ENCODE results near the gene SNX9. TPM values are rescaled to one million over a fixed set of nuclear protein-coding genes. Genes with fewer than 3 reads are reported as not detected.

Gene SNX9
- total and polyA plus RNA-seq, 2 donors (not counting 1 experiment from before 2014, with no cell fraction given) = 56.8 to 117 TPM

DNA sequence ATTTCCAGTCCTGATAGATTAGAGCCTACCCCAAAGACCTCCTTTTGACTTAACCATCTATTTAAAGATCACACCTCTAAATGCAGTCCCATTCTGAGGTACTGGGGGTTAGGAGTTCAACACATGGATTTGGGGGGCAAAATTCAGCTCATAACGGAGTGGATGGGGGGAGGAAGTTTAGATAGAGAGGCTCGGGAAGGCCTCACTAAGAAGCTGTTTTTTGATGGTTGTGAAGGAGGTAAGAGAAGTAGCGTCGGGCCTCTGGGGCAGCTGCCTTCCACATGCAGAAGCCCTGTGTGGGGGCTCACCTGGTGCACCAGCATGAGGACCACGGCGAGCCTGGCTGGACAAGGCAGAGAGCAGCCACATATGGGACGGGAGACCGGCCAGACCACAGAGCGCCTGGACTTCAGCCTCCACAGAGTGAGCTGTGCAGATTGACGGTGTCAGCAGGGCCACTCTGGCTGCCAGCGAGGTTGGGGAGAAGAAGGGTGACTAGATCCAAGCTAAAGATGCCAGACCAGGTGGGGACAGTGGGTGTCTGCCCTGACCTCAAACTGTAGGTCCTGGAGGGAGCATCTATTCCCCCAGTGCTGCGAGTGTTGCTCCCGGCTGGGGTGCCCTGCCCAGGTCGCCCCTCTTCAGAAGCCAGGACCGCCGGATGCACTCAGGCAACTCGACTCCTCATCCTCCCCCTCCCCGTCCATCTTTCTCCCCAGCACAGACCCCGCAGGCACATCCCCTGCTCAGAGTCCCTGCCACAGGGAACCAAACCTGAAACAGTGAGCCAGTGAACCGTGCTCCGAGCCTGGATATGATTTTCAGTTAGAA lies 153.5 kb downstream of the SNX9 start:
- Histone ChIP-seq H3K27ac (ENCODE audit: insufficient read depth, low read length) (no peak overlapping the region), H3K4me1 (ENCODE audit: control insufficient read depth, extremely low read depth, insufficient read depth, low read length) (peaks cover 6% of the 10 kb centered on the region), H3K9ac (ENCODE audit: insufficient read depth, low read length) (no peak overlapping the region), H3K9me3 (ENCODE audit: control insufficient read depth, insufficient read depth, low read depth, low read length) (no peaks in the 10 kb centered on the region), H3K4me2 (ENCODE audit: extremely low read depth, insufficient read depth, low read length) (no peak overlapping the region), H3K4me3 (replicated peaks in 1 of 4; ENCODE audit: control extremely low read depth in 1 of 4, insufficient read depth in 1 of 4, low read depth in 3 of 4, low read length in 4 of 4) (no peak overlapping the region), H3K36me3 (ENCODE audit: control insufficient read depth, insufficient read depth, low read length) (no peaks in the 10 kb centered on the region), H4K20me1 (ENCODE audit: control insufficient read depth, extremely low read depth, insufficient read depth, low read length) (no peaks in the 10 kb centered on the region), H3K27me3 (ENCODE audit: control insufficient read depth, insufficient read depth, low read length) (no peaks in the 10 kb centered on the region), H3K79me2 (ENCODE audit: control insufficient read depth, insufficient read depth, low read length) (no peaks in the 10 kb centered on the region), H2AFZ (ENCODE audit: low read length) (no peak overlapping the region)
- TF ChIP-seq EZH2 (IDR thresholded peaks at IDR 0.05; ENCODE audit: low read length, missing control alignments) = no peak
- TF ChIP-seq, protein P1, sequence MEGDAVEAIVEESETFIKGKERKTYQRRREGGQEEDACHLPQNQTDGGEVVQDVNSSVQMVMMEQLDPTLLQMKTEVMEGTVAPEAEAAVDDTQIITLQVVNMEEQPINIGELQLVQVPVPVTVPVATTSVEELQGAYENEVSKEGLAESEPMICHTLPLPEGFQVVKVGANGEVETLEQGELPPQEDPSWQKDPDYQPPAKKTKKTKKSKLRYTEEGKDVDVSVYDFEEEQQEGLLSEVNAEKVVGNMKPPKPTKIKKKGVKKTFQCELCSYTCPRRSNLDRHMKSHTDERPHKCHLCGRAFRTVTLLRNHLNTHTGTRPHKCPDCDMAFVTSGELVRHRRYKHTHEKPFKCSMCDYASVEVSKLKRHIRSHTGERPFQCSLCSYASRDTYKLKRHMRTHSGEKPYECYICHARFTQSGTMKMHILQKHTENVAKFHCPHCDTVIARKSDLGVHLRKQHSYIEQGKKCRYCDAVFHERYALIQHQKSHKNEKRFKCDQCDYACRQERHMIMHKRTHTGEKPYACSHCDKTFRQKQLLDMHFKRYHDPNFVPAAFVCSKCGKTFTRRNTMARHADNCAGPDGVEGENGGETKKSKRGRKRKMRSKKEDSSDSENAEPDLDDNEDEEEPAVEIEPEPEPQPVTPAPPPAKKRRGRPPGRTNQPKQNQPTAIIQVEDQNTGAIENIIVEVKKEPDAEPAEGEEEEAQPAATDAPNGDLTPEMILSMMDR (conservative IDR thresholded peaks at IDR 0.05 in 1 of 2, IDR thresholded peaks at IDR 0.05 in 1 of 2; ENCODE audit: low read depth in 1 of 2, low read length in 2 of 2) = no peak
- no peak for DNase-seq (ENCODE audit: low read depth in 2 of 2)

DNA sequence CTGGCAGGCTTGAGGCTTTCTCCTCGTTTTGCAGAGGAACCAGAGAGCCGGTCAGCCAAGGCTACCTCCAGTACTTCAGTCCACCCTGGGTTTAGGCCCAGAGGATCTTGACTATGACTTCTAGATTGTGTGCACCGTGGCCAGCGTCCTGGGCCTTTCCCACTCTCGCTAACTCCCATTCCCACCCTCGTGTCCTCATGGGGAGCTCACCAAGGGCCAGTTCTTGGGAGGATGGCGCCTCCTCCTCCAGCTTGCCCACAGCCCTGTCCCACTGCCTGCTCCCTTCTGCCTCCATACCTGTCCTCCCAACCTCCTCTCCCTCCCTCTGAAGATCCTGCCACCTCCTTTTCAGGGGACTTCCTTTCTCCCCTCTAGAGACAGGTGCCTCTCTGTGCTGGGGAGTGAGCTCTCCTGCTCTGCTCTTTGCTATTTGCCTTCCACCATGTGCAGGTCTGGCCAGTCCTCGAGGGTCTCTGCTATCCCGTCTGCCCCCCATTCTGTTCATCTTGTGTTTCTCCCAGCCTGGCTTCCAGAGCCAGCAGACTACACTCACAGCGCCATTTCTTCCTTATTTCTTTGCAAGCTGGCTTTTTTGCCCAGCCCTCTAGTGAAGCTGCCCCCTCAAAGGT lies 154.2 kb downstream of the SNX9 start:
- H3K27ac ChIP-seq (ENCODE audit: insufficient read depth, low read length) = no peak overlapping the region
- no peak overlapping the region for H3K4me2 ChIP-seq (ENCODE audit: extremely low read depth, insufficient read depth, low read length)
- H3K4me1 ChIP-seq (ENCODE audit: control insufficient read depth, extremely low read depth, insufficient read depth, low read length) = peaks cover 6% of the 10 kb centered on the region
- H3K9me3 ChIP-seq (ENCODE audit: control insufficient read depth, insufficient read depth, low read depth, low read length) = no peaks in the 10 kb centered on the region
- H3K27me3 ChIP-seq (ENCODE audit: control insufficient read depth, insufficient read depth, low read length) = no peaks in the 10 kb centered on the region
- H3K36me3 ChIP-seq (ENCODE audit: control insufficient read depth, insufficient read depth, low read length) = no peaks in the 10 kb centered on the region
- no peak overlapping the region for H3K9ac ChIP-seq (ENCODE audit: insufficient read depth, low read length)
- TF ChIP-seq EZH2 (IDR thresholded peaks at IDR 0.05; ENCODE audit: low read length, missing control alignments) = no peak
- H2AFZ ChIP-seq (ENCODE audit: low read length) = no peak overlapping the region
- DNase-seq (ENCODE audit: low read depth in 2 of 2) = no peak
- H3K4me3 ChIP-seq (replicated peaks in 1 of 4; ENCODE audit: control extremely low read depth in 1 of 4, insufficient read depth in 1 of 4, low read depth in 3 of 4, low read length in 4 of 4) = no peak overlapping the region
- H3K79me2 ChIP-seq (ENCODE audit: control insufficient read depth, insufficient read depth, low read length) = peaks cover 3% of the 10 kb centered on the region
- no peaks in the 10 kb centered on the region for H4K20me1 ChIP-seq (ENCODE audit: control insufficient read depth, extremely low read depth, insufficient read depth, low read length)

DNA sequence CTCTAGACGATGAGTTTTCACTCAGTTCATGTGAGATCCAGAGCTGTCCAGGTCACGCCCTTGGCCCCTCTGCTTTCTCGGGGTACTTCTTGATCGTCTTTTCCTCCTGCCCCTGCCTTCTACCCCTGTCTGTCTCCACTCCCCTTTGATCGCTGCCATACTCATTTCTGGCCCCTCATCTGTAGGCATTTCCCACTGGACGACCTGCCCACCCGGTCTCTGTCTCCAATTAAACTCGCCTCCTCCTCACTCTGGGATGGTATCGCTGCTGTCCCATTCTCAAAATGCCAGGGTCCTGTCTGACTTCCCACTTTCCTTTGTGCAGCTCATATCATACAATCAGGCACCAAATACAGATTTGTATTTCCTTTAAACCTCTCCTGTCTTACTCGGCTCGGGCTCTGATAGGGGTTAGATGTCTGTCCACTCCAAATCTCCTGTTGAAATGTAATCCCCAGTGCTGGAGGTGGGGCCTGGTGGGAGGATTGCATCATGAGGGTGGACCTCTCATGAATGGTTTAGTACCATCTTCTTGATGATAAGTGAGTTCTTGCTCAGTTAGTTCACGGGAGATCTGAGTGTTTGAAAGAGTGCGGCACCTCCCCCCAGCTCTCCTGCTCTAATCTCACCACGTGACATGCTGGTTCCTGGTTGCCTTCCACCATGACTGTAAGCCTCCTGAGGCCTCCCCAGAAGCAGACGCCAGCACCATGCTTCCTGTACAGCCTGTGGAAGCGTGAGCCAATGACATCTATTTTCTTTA lies 155.2 kb downstream of the SNX9 start:
- no peaks in the 10 kb centered on the region for H3K27me3 ChIP-seq (ENCODE audit: control insufficient read depth, insufficient read depth, low read length)
- peaks cover 6% of the 10 kb centered on the region for H3K4me1 ChIP-seq (ENCODE audit: control insufficient read depth, extremely low read depth, insufficient read depth, low read length)
- H3K9ac ChIP-seq (ENCODE audit: insufficient read depth, low read length) = no peak overlapping the region
- TF ChIP-seq, protein P1 (conservative IDR thresholded peaks at IDR 0.05 in 1 of 2, IDR thresholded peaks at IDR 0.05 in 1 of 2; ENCODE audit: low read depth in 1 of 2, low read length in 2 of 2) = no peak
- TF ChIP-seq EZH2 (IDR thresholded peaks at IDR 0.05; ENCODE audit: low read length, missing control alignments) = no peak
- H3K9me3 ChIP-seq (ENCODE audit: control insufficient read depth, insufficient read depth, low read depth, low read length) = no peaks in the 10 kb centered on the region
- peaks cover 12% of the 10 kb centered on the region for H3K79me2 ChIP-seq (ENCODE audit: control insufficient read depth, insufficient read depth, low read length)
- H3K4me2 ChIP-seq (ENCODE audit: extremely low read depth, insufficient read depth, low read length) = no peak overlapping the region
- no peak overlapping the region for H3K27ac ChIP-seq (ENCODE audit: insufficient read depth, low read length)
- no peak for DNase-seq (ENCODE audit: low read depth in 2 of 2)
- no peak overlapping the region for H2AFZ ChIP-seq (ENCODE audit: low read length)
- no peaks in the 10 kb centered on the region for H3K36me3 ChIP-seq (ENCODE audit: control insufficient read depth, insufficient read depth, low read length)
- H3K4me3 ChIP-seq (replicated peaks in 1 of 4; ENCODE audit: control extremely low read depth in 1 of 4, insufficient read depth in 1 of 4, low read depth in 3 of 4, low read length in 4 of 4) = no peak overlapping the region
- H4K20me1 ChIP-seq (ENCODE audit: control insufficient read depth, extremely low read depth, insufficient read depth, low read length) = no peaks in the 10 kb centered on the region

Data from fibroblast of lung (primary cell).